ENCODE measurements around the gene CNPY1. TPM values are rescaled to one million over a fixed set of nuclear protein-coding genes. Genes with fewer than 3 reads are reported as not detected.

Gene CNPY1
- total RNA-seq, 4 donors from 2014 or later = 0.25 TPM; not detected in 3

GRCh38 chr7:155496267-155497005 is 49.9 kb downstream of the CNPY1 start:
- no peak overlapping the region for H3K27ac ChIP-seq
- no peak for ATAC-seq
- no peaks in the 10 kb centered on the region for H3K36me3 ChIP-seq
- no peaks in the 10 kb centered on the region for H3K9me3 ChIP-seq
- no peak overlapping the region for H3K4me3 ChIP-seq
- in situ Hi-C loops (cut with MboI; ENCODE audit: low sequenced_read_pairs in 4 of 4) = no loop called here
- TF ChIP-seq CTCF (IDR thresholded peaks at IDR 0.05 in 4 of 5, conservative IDR thresholded peaks at IDR 0.05 in 1 of 5) (no peak), POLR2A (IDR thresholded peaks at IDR 0.05) (no peak)
- H3K4me1 ChIP-seq = no peaks in the 10 kb centered on the region
- DNase-seq = no peak
- intact Hi-C loops (cut with DNase I; ENCODE audit: low total_unique reads) = no loop called here
- peaks cover 0 to 12% (median 11%) of the 10 kb centered on the region in 3 donors for H3K27me3 ChIP-seq

GRCh38 chr7:155495440-155496248 is 50.7 kb downstream of the CNPY1 start:
- H3K4me3 ChIP-seq = no peak overlapping the region
- peaks cover 0 to 10% (median 6%) of the 10 kb centered on the region in 3 donors for H3K27me3 ChIP-seq
- H3K9me3 ChIP-seq = no peaks in the 10 kb centered on the region
- no peaks in the 10 kb centered on the region for H3K36me3 ChIP-seq
- in situ Hi-C loops (cut with MboI; ENCODE audit: low sequenced_read_pairs in 4 of 4) = no loop called here
- H3K4me1 ChIP-seq = no peaks in the 10 kb centered on the region
- DNase-seq (no peak), ATAC-seq (no peak)
- no peak for TF ChIP-seq POLR2A (IDR thresholded peaks at IDR 0.05)
- no peak for TF ChIP-seq CTCF (IDR thresholded peaks at IDR 0.05 in 4 of 5, conservative IDR thresholded peaks at IDR 0.05 in 1 of 5)
- H3K27ac ChIP-seq = no peak overlapping the region
- intact Hi-C loops (cut with DNase I; ENCODE audit: low total_unique reads) = no loop called here

- ATAC-seq (no peak), DNase-seq (no peak)
- in situ Hi-C loops (cut with MboI; ENCODE audit: low sequenced_read_pairs in 4 of 4) = no loop called here
- no peaks in the 10 kb centered on the region for H3K4me1 ChIP-seq
- intact Hi-C loops (cut with DNase I; ENCODE audit: low total_unique reads) = no loop called here
- H3K9me3 ChIP-seq = no peaks in the 10 kb centered on the region
- H3K27ac ChIP-seq = no peak overlapping the region
- H3K27me3 ChIP-seq = peaks cover 0 to 13% (median 9%) of the 10 kb centered on the region in 3 donors
- H3K4me3 ChIP-seq = no peak overlapping the region
- no peaks in the 10 kb centered on the region for H3K36me3 ChIP-seq
- TF ChIP-seq CTCF (IDR thresholded peaks at IDR 0.05 in 4 of 5, conservative IDR thresholded peaks at IDR 0.05 in 1 of 5) (no peak), POLR2A (IDR thresholded peaks at IDR 0.05) (no peak)
Observed at GRCh38 chr7:155494551-155494950, 51.8 kb downstream of the CNPY1 start.

- H3K9me3 ChIP-seq = no peaks in the 10 kb centered on the region
- intact Hi-C loops (cut with DNase I; ENCODE audit: low total_unique reads) (no loop called here), in situ Hi-C loops (cut with MboI; ENCODE audit: low sequenced_read_pairs in 4 of 4) (no loop called here)
- H3K4me3 ChIP-seq = no peak overlapping the region
- DNase-seq = no peak
- no peaks in the 10 kb centered on the region for H3K4me1 ChIP-seq
- H3K27ac ChIP-seq = no peak overlapping the region
- peaks cover 5 to 14% (median 13%) of the 10 kb centered on the region in 3 donors for H3K27me3 ChIP-seq
- TF ChIP-seq CTCF (IDR thresholded peaks at IDR 0.05 in 4 of 5, conservative IDR thresholded peaks at IDR 0.05 in 1 of 5) = no peak
- TF ChIP-seq POLR2A (IDR thresholded peaks at IDR 0.05) = no peak
- ATAC-seq = no peak
- H3K36me3 ChIP-seq = no peaks in the 10 kb centered on the region
Observed at GRCh38 chr7:155493744-155494538, 52.4 kb downstream of the CNPY1 start.

Data from gastrocnemius medialis (tissue), 4 donors.